Mesenchymal stem cell (in vitro differentiated cells and primary cell): Measurements from ENCODE around the gene ABCA1.

Source experiments
- DNase-seq: peaks from one replicate; pipeline ENCODE4 v3.0.0-alpha.2; 2013
- H2AFZ ChIP-seq: one replicate; pipeline ENCODE4 v1.6.1; 2013; ENCODE audit warnings: low read depth, mild to moderate bottlenecking, control low read depth, inconsistent platforms, low read length, moderate library complexity
- H2AK5ac ChIP-seq: 2 replicates; pipeline ENCODE4 v1.6.1; 2013; ENCODE audit warnings: low read length, moderate library complexity, mild to moderate bottlenecking, inconsistent platforms; ENCODE audit not compliant: severe bottlenecking
- H2BK120ac ChIP-seq: one replicate; pipeline ENCODE4 v1.6.1; 2013; ENCODE audit warnings: low read depth, mild to moderate bottlenecking, inconsistent platforms, low read length, moderate library complexity
- H2BK12ac ChIP-seq, 2 experiments: one replicate each; pipeline ENCODE4 v1.6.1; 2013; ENCODE audit warnings: inconsistent platforms in 2 of 2, low read length in 2 of 2, mild to moderate bottlenecking in 2 of 2, moderate library complexity in 2 of 2, control low read depth in 1 of 2
- H2BK15ac ChIP-seq: one replicate; pipeline ENCODE4 v1.6.1; 2013; ENCODE audit warnings: mild to moderate bottlenecking, low read depth, inconsistent platforms; ENCODE audit not compliant: poor library complexity, severe bottlenecking
- H2BK5ac ChIP-seq: 2 replicates; pipeline ENCODE4 v1.6.1; 2013; ENCODE audit warnings: low read depth, mild to moderate bottlenecking, low read length, control low read depth, inconsistent platforms; ENCODE audit not compliant: poor library complexity, severe bottlenecking
- H3K14ac ChIP-seq, 2 experiments: one replicate each; pipeline ENCODE4 v1.6.1; 2013; ENCODE audit warnings: inconsistent platforms in 2 of 2, low read length in 2 of 2, control low read depth in 1 of 2, mild to moderate bottlenecking in 1 of 2, moderate library complexity in 1 of 2
- H3K18ac ChIP-seq, 2 experiments: one replicate each; pipeline ENCODE4 v1.6.1; 2013; ENCODE audit warnings: inconsistent platforms in 2 of 2, low read length in 2 of 2, control low read depth in 1 of 2, low read depth in 1 of 2, mild to moderate bottlenecking in 1 of 2
- H3K23ac ChIP-seq, 2 experiments: one replicate each; pipeline ENCODE4 v1.6.1; 2013; ENCODE audit warnings: inconsistent platforms in 2 of 2, low read length in 2 of 2, mild to moderate bottlenecking in 2 of 2, moderate library complexity in 2 of 2, control low read depth in 1 of 2
- H3K27ac ChIP-seq: 2 replicates; pipeline ENCODE4 v1.5.1; 2013; ENCODE audit warnings: mild to moderate bottlenecking, moderate library complexity, low read length, control low read depth, inconsistent platforms; ENCODE audit not compliant: poor library complexity, severe bottlenecking
- H3K27me3 ChIP-seq, 2 experiments: 2 replicates each; pipeline versions ENCODE4 v1.6.1 to v1.7.0; 2013; ENCODE audit warnings: low read length in 2 of 2, mild to moderate bottlenecking in 2 of 2, moderate library complexity in 2 of 2, control low read depth in 1 of 2, inconsistent platforms in 1 of 2; ENCODE audit not compliant: control insufficient read depth in 1 of 2, insufficient read depth in 1 of 2
- H3K36me3 ChIP-seq, 2 experiments: 2 replicates each; pipeline versions ENCODE4 v1.6.1 to v1.7.0; 2013; ENCODE audit warnings: low read length in 2 of 2, control low read depth in 1 of 2, inconsistent platforms in 1 of 2, low read depth in 1 of 2, mild to moderate bottlenecking in 1 of 2; ENCODE audit not compliant: insufficient read depth in 2 of 2, control insufficient read depth in 1 of 2
- H3K4ac ChIP-seq, 2 experiments: one replicate each; pipeline ENCODE4 v1.6.1; 2013; ENCODE audit warnings: inconsistent platforms in 2 of 2, low read length in 2 of 2, mild to moderate bottlenecking in 2 of 2, moderate library complexity in 2 of 2, control low read depth in 1 of 2, low read depth in 1 of 2
- H3K4me1 ChIP-seq: 2 replicates; pipeline ENCODE4 v1.6.1; 2013; ENCODE audit warnings: low read depth, low read length, control low read depth; ENCODE audit not compliant: control insufficient read depth, insufficient read depth
- H3K4me2 ChIP-seq: 2 replicates; pipeline ENCODE4 v1.6.1; 2013; ENCODE audit warnings: low read length, mild to moderate bottlenecking, inconsistent platforms; ENCODE audit not compliant: poor library complexity, severe bottlenecking
- H3K4me3 ChIP-seq, 2 experiments: 2 replicates each; pipeline versions ENCODE4 v1.5.1 to v1.7.0; 2013; ENCODE audit warnings: low read length in 2 of 2, mild to moderate bottlenecking in 2 of 2, control low read depth in 1 of 2, low read depth in 1 of 2; ENCODE audit not compliant: insufficient read depth in 1 of 2
- H3K79me1 ChIP-seq: replicated peaks from 2 replicates; pipeline ENCODE4 v1.6.1; 2013; ENCODE audit warnings: mild to moderate bottlenecking, control low read depth, low read length, inconsistent platforms; ENCODE audit not compliant: poor library complexity, severe bottlenecking
- H3K9ac ChIP-seq: 2 replicates; pipeline ENCODE4 v1.7.0; 2013; ENCODE audit warnings: mild to moderate bottlenecking, low read length, moderate library complexity
- H3K9me3 ChIP-seq: 2 replicates; pipeline ENCODE4 v1.7.0; 2013; ENCODE audit warnings: mild to moderate bottlenecking, low read length; ENCODE audit not compliant: control insufficient read depth
- H4K8ac ChIP-seq: one replicate; pipeline ENCODE4 v1.6.1; 2013; ENCODE audit warnings: inconsistent platforms, mild to moderate bottlenecking, low read length, moderate library complexity
- H4K91ac ChIP-seq: one replicate; pipeline ENCODE4 v1.6.1; 2013; ENCODE audit warnings: mild to moderate bottlenecking, low read length, inconsistent platforms
- WGBS: methylation state at CpG from one replicate; pipeline ENCODE4 v1.1.7; 2013; ENCODE audit warnings: mixed read lengths; 5-methylcytosine and 5-hydroxymethylcytosine counted together

Gene ABCA1

GRCh38 chr9:104802110-104802509, 125.8 kb downstream of the ABCA1 start:
- Histone ChIP-seq H2AFZ (no peak overlapping the region), H3K27ac (peak overlapping the region; percentile 31), H2BK12ac (no peak overlapping the region), H3K23ac (no peak overlapping the region), H3K18ac (no peak overlapping the region), H3K9ac (no peak overlapping the region), H2BK5ac (no peak overlapping the region), H3K36me3 (peaks cover 42 to 94% of the 10 kb centered on the region in 2 experiments), H2BK15ac (no peak overlapping the region), H3K4ac (no peak overlapping the region), H3K4me3 (no peak overlapping the region), H2AK5ac (no peak overlapping the region), H3K27me3 (no peaks in the 10 kb centered on the region), H3K9me3 (no peaks in the 10 kb centered on the region), H4K8ac (no peak overlapping the region), H3K4me1 (peaks cover 4% of the 10 kb centered on the region), H4K91ac (no peak overlapping the region), H3K14ac (no peak overlapping the region), H3K4me2 (no peak overlapping the region), H3K79me1 (no peaks in the 10 kb centered on the region), H2BK120ac (no peak overlapping the region)
- DNase-seq, result no peak
- 97% methylated on average over 5 of the region's 5 CpGs for WGBS

DNA sequence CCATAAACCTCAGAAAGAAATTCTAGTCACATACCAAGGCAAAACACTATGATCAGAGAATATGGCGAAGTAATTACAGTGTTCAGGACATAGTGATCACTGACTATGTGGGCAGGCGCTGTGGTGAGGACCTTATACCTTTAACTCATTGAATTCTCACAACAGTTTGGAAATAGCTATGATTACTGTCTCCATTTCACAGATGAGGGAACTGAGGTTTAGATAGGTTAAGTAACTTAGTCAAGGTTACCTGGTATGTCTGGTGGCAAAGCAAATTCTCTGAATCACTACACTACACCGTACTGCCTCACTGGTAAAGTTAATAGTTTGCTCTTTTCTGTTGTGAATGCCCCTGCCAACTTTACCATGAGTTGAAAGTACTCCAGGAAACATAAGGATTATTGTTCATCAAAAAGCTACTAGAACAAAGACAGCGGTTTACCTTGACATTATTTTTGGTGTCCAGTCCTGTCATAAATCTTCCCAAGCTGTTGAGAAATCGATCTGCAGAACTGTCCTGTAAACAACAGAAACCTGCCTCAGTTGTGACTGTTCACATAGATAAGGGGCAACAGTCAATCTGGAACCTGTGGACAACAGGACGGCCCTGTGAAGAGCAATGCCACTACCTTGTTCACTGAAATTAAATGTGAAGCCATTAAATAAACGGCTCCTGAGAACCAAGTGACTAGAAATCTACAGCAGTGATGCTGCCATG, 127.7 kb downstream of the ABCA1 start:
- H3K36me3 ChIP-seq, result peaks cover 38 to 95% of the 10 kb centered on the region in 2 experiments
- no peaks in the 10 kb centered on the region for H3K9me3 ChIP-seq
- peaks cover 4% of the 10 kb centered on the region for H3K4me1 ChIP-seq
- H2BK5ac ChIP-seq, result no peak overlapping the region
- no peak overlapping the region for H2AK5ac ChIP-seq
- H3K9ac ChIP-seq, result no peak overlapping the region
- H2AFZ ChIP-seq, result no peak overlapping the region
- H3K79me1 ChIP-seq, result no peaks in the 10 kb centered on the region
- H4K8ac ChIP-seq, result no peak overlapping the region
- H3K4me3 ChIP-seq, result no peak overlapping the region
- no peak overlapping the region for H3K4me2 ChIP-seq
- H4K91ac ChIP-seq, result no peak overlapping the region
- H3K14ac ChIP-seq, result no peak overlapping the region
- no peak overlapping the region for H3K27ac ChIP-seq
- H3K4ac ChIP-seq, result no peak overlapping the region
- no peak overlapping the region for H2BK120ac ChIP-seq
- H2BK12ac ChIP-seq, result no peak overlapping the region
- no peaks in the 10 kb centered on the region for H3K27me3 ChIP-seq
- DNase-seq, result no peak
- H2BK15ac ChIP-seq, result no peak overlapping the region
- no peak overlapping the region for H3K23ac ChIP-seq
- H3K18ac ChIP-seq, result no peak overlapping the region
- WGBS, result 96% methylated on average over 7 of the region's 7 CpGs

DNA sequence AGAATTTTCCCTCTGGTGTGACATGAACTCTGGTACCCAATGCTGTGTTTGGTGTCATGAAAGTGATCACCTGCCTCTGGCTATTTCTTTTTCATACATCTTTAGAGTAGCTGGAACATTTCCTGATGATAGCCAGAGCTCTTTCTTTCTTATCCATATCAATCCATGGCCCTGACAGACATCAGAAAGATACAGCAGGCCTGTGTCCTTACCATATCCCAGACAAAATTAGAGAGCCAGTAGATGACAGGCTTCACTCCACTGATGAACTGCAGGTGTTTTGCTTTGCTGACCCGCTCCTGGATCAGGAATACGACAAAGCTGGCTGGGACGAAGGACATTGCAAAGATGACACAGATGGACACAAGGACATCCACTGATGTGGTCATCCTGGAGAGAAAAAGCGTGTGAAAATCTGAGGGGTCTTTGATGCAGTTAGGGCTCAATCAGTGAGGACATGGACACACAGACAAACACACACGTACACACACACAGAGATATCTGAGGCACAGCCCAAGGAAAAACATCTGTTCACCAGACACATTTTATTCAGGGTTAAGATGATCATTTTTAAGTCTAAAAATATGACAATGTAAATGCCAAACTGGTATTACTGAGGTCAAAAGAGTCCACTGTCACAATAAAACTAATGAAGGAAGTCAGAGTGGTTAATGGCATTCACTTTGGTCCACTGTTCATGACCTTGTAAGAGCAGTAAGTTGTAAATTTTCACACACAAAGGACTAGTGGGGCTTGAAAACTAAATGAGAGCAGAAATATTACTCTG, 129.6 kb downstream of the ABCA1 start:
- Histone ChIP-seq H3K9me3 (no peaks in the 10 kb centered on the region), H3K14ac (no peak overlapping the region), H2BK15ac (no peak overlapping the region), H3K4me2 (no peak overlapping the region), H4K91ac (no peak overlapping the region), H3K18ac (no peak overlapping the region), H3K27ac (no peak overlapping the region), H2BK12ac (no peak overlapping the region), H2AK5ac (no peak overlapping the region), H3K4ac (no peak overlapping the region), H4K8ac (no peak overlapping the region), H3K23ac (no peak overlapping the region), H2BK120ac (no peak overlapping the region), H3K27me3 (no peaks in the 10 kb centered on the region), H3K4me1 (peaks cover 6% of the 10 kb centered on the region), H3K36me3 (peaks cover 40 to 97% of the 10 kb centered on the region in 2 experiments), H3K79me1 (no peaks in the 10 kb centered on the region), H2BK5ac (no peak overlapping the region), H3K9ac (no peak overlapping the region), H3K4me3 (no peak overlapping the region), H2AFZ (no peak overlapping the region)
- 82% methylated on average over 3 of the region's 5 CpGs for WGBS
- DNase-seq, result no peak

DNA sequence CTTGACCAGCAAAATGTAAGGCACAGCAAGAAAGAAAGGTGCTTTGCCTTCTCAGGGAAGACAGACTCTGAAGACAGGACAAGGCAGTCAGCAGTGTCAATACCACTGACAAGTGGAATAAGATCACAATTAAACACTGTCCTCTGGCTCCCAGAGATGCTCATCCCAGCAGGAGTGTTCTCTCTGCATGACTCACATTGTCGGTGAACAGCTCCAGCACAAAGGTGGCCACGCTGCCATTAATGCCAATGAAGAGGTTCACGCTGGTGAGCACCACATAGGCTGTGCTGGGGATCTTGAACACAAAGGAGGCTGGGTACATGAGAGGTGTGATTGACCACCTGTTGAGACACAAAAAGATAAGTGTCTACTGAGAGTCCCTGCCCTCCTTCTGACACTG, 132.1 kb downstream of the ABCA1 start:
- H3K27me3 ChIP-seq, result no peaks in the 10 kb centered on the region
- H3K27ac ChIP-seq, result no peak overlapping the region
- peak overlapping the region in 1 of 2 experiments; percentile 38 for H3K14ac ChIP-seq

More for the DNA sequence above, 132.1 kb downstream of the ABCA1 start:
- Histone ChIP-seq H3K79me1 (no peaks in the 10 kb centered on the region), H3K9me3 (no peaks in the 10 kb centered on the region), H3K4me2 (no peak overlapping the region), H3K4me1 (peaks cover 3% of the 10 kb centered on the region), H4K91ac (no peak overlapping the region), H2BK120ac (no peak overlapping the region), H4K8ac (no peak overlapping the region), H3K4ac (no peak overlapping the region), H3K23ac (no peak overlapping the region), H3K18ac (no peak overlapping the region), H3K4me3 (no peak overlapping the region), H3K9ac (no peak overlapping the region), H2BK12ac (peak overlapping the region in 1 of 2 experiments; percentile 11), H2BK15ac (no peak overlapping the region), H2BK5ac (no peak overlapping the region), H3K36me3 (peaks cover 36 to 98% of the 10 kb centered on the region in 2 experiments), H2AFZ (no peak overlapping the region), H2AK5ac (no peak overlapping the region)
- no peak for DNase-seq
- 80% methylated on average over 3 of the region's 3 CpGs for WGBS
